Hippocampal formation (tissue), 2 donors: ENCODE data around the gene TMPRSS6.

Source experiments
- DNase-seq, 2 donors: peaks; one replicate each; lab custom pipeline; 2025; lab: John Stamatoyannopoulos, UW

The TMPRSS6 gene

DNA sequence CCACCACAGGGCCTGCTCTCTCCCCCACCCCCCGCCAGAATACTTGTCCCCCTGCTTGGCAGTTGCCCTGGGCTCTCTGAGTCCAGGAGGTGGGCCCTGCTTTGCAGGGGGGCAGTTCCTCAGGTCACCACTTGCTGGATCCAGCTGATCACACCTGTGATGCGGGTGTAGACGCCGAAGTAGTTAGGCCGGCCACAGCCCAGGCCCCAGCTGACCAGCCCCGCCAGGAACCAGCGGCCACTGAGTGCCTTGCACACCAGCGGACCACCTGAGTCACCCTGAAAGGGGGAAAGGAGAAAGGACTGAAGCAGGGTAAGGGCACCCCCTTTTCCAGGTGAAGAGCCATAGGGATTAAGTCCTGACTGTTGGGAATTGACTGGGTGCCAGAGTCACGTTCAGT lies 43.6 kb downstream of the TMPRSS6 start:
- DNase-seq = no peak

DNA sequence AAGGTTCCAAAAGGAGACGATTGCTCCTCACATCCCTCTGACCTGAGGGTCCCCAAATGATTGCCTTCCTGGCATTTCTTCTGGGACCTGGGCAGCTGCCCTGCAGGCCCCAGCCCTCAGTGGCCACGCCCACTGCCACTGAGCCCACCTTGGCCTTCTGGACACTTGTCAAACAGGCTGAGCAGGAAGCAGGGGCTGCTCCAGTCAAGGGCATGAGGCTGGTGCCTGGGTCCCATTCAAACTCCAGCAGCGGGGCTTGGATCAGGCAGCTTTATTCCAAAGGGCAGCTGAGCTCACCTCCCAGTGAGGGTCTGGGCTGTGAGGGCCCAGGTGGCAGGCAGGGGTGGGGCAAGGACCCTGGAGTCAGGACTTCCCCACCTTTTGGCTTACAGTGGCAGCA lies 44.3 kb downstream of the TMPRSS6 start:
- no peak for DNase-seq

DNA sequence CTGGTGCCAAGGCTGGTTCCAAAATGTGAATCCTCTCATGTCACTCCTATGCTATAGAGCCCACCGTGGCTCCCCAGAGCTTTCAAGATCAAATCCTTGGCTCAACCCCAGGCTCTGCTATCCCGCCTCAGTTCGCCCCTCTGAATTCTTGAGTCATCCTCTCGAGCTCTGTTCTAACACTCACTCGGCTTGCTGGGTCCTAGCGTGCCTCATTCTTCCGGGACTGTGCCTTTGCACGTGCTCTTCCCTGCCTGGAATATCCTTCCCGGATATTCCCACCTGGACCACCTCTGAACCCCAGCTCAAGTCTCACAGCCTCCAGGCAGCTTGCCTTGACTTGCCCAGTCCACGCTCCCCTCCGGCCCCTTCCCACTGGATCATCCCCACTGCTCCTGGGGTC lies 45.0 kb downstream of the TMPRSS6 start:
- no peak for DNase-seq

DNA sequence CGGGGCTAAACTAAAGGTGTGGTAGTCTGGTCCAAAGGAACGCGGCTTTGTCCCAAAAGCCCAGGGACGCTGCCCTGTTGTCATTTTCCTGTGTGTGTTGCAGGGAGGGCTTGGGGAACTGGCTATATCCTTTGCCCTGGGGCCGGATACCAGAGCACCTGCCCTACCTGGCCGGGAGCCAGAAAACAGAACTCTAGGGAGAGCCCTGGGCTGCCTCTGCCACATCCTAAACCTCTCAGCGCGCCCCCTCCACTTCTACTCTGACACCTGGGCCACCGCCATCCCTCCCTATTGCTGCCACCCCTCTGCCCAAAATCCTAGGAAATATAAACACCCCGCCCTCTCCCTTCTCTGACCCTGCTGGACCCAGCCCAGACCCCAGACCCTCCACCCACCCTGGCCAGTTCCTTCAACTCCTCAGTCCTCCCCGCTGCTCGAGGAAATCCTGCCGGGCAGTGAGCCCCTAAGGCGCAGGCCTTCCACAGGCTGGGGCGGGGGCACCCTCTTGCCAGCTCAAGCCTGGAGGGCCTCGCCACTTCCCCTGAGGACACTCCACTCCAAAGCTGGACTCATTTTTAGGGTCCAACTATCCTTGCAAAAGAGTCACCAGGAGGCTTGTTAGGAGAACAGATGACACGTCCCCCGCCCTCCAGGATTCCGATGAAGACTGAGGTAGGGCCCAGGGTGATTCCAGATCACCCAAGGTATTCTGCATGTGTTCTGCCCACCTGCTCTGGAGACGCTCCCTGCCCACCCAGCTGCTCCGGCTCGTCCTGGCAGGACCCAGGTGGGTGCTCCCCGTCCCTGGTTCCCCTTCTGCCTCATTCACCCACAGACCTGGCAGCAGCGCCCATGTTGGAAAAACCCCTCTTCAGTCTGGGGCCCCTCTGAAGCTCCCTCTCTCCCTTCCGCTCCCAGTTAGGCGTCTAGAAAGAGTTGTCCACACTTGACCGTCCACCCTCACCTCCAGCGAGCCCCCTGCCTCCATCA lies 45.8 kb downstream of the TMPRSS6 start:
- no peak for DNase-seq

DNA sequence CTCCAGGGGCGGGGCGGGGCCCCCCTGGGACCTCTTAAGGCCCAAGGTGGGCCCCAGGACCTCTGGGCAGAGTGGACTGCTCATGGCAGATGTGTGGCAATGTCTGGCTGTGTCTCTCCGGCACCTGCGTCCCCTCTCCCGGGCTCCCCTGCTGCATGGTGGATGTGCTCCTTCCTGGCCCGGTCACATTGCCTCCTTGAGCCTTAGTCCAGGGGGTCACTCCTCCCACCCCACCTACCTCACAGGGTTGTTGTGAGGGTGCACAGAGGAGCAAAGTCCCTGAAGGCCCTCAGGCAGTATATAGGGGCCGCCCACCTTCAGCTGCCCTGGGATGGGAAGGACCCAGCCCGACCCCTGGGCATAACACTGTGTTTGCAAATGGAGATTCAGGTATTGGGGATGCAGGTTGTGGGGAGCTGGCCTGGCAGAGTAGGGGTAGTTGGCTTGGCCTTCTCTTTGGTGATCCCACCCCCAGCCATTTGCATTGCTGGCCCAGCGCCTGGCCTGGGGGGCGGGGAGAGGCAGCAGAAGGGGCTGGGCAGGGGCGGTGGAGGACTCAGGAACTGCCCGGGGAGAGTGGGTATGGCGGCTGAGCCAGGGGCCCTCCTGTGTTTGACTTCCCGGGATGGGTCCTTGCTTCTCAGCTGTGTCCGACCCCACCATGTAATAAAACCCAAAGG lies 46.7 kb downstream of the TMPRSS6 start:
- no peak for DNase-seq

DNA sequence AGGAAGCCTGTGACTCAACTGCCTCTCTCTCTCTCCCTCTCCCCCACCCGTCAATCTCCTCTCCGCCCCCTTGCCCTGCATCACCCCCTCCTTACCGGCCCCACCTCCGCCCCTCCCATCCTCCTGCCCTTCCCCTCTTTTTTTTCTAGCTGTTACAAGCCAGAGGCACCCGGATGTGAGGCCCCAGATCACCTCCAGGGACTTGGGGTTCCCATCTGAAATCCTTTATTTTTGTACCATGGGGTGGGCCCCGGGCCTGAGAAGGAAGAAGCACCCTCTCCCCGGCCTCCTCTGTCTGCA lies 47.2 kb downstream of the TMPRSS6 start:
- no peak for DNase-seq

DNA sequence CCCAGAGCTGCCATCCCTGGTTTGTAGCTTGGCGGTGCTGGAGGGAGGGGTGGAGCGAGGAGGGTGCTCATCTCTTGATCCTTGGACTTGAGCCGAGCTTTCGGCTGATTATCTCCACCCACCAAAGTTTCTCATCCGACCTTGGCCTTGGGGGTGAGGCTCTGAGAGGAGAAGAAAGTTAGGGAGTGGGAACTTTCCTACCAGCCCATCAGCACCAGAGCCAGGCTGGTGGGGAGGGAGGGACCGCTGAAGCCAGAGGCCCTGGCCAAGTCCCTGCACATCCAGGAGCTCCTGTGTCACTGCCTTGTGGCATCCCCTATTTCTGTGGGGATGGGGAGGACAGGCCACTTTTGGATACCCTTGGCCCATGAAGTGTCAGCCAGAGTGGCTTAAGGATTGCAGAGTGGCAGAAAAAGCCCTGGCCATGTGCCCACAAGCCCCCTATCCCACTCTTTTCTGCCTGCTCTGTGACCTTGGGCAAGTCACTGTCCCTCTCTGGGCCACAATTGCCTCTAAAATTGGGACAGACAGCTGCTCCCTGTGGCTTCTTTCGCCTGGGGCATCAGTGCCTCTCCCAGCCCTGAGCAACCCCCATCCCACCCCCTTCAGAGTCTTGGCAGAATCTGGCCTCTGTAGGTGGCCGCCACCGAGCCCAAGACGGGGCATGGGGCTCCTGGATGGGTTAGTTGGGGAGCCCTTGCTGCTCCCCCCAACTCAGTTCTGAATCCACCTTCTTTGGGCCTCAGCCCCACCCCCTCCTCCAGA lies 47.7 kb downstream of the TMPRSS6 start:
- no peak for DNase-seq

DNA sequence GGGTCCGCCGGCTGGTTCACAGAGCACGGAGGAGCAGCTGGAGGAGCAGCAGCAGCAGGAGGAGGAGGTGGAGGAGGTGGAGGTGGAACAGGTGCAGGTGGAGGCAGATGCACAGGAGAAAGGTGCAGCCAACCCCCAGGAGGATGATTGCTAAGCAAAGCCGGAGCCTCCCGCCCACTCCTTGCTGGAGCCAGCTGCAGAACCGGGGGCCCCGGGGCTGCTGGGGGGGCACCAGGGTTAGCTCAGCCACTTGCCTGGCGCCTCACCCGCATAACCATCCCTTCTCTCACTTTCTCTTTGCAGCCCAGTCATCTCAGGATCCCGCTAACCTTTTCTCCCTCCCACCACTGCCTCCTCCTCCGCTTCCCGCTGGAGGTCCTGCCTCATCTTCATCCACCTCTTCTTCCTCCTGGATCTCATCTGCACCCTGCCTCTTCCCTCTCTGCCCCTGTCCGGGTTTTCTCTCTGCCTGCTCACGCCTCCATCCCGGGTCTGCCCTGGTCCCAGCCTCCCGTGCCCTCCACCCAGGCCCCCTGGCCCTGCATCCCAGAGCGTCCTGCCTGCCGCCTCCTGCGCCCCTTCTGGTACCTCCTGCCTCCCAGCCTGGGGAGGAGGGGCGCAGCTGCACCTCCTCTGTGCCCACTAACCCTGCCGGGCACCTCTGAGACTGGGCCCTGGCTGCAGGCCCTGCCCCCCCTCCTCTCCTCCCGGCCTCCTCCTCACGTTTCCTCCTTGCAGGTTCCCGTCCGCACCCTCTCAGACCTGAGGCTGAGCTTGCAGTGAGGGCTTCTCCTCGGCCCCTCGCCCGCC lies 48.5 kb downstream of the TMPRSS6 start:
- no peak for DNase-seq

DNA sequence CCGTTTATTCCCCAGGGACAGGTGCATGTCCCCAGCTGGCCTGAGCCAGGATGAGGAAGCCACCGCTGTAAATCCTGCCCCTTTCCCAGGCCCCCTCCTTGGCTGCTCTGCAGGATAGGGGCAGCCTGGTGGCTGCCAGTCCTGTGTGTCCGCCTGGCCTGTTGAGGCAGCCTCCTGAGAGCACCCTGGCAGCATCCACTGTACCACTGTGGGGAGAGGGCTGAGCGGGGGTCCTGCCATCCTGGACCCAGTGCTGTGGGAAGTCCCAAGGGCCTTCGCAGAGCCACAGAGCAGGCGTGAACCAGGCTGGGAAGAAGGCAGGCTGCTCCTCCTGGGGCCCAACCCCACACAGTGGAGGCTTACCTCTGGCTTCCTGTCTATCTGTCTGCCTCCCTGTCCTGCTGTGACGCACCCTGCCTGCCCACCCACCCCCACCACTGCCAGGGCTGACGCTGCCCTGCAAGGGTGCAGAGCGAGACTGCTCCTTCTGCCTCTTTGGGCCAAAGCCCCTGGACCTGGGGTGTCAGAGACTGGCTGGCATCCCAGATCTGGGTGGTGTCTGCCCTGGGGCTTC lies 49.5 kb downstream of the TMPRSS6 start:
- DNase-seq = no peak

DNA sequence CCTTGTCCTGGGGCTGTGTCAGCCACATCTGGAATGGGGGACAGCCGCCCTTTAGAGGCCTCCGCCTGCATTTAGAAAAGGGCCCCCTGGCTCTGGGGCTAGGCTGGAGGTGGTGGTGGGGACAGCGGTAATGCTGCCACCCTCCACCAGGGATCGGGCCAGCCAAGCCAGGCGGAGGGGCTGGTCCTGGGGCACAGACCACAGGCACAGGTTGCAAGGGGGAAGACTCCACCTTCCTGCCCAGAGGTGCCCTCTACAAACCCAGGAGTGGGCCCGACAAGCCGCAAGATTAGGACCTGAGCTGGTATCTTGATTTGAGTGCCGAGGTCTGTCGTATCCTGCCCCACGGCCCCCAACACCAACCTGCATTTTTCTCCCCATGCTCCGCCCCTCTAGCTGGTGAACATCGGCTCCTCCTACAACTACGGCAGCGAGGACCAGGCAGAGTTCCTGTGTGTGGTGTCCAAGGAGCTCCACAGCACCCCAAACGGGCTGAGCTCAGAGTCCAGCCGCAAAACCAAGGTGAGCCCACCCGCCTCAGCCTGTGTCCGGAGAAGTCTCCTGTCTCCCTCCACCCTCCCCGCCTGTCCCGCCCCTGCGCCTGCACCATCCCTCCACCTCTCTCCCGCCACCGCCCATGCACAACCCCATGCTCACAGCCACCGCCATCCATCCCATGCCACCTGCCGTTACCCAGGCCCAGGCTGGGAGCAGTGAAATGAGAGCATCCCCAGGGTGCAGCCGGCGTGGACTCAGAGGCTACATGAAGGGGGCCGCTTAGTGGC lies 50.4 kb downstream of the TMPRSS6 start:
- DNase-seq = no peak

DNA sequence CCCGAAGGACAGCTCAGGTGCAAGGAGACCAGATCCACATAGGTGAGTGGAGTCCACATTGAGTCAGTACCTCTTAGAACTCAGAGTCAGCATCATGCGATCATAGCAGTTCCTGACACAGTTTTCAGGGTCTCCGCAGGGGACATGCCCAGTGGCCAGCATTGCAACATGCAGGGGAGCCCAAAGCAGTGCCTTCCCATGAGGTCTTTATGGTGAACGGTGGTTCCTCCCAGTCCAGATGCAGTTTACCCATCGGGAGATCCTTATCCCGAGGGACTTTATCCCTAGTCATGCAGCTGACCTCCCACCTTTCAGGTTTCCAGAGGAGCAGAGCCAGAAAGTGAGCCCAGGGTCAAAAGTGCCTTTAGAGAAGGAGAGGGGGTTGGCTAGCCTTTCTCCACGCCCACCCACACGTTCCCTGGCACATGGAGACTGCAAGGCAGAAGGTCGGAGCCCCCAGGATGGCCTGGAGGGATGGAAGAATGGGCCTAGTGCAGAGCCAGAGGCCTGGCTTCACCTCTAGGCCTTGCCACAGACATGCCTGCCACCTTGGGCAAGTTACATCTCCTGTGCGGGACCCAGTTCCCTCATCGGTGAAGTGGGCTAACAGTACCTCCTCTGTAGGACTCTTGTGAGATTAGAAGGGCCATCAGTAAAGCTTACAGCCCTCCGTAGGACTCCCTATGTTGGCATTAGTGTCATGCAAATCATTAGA lies 51.6 kb downstream of the TMPRSS6 start:
- no peak for DNase-seq

DNA sequence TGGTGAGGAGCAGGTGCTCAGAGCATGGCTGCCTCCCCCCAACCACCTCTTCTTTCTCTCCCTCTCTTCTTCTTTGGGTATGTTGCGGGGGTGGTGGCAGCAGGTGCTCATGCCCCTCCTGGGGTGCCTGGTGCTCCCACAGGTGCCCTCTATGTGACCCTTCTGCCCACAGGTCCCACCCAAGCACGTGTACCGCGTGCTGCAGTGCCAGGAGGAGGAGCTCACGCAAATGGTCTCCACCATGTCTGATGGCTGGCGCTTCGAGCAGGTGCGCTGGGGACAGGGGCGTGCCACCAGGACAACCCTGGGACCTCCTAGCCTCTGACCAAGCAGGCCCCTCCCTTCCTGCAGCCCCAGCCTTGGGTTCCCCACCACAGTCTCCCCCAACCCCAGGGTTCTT lies 52.3 kb downstream of the TMPRSS6 start:
- DNase-seq = no peak

DNA sequence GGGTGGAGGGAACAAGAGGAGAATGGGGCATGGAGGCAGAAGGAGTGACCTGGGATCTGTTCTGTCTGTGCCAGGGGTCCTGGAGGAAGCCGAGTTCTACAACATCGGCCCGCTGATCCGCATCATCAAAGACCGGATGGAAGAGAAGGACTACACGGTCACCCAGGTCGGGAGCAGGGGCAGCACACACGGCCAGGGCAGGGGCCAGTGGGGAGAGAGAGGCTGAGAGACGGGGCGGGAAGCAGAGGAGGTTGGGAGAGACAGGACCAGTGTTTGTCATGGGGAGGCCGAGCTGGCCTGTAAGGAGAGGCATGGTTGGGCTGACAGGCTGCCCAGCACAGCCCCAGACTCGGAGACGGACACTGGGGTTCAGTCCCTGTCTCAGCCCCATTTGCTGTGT lies 53.3 kb downstream of the TMPRSS6 start:
- DNase-seq = no peak

DNA sequence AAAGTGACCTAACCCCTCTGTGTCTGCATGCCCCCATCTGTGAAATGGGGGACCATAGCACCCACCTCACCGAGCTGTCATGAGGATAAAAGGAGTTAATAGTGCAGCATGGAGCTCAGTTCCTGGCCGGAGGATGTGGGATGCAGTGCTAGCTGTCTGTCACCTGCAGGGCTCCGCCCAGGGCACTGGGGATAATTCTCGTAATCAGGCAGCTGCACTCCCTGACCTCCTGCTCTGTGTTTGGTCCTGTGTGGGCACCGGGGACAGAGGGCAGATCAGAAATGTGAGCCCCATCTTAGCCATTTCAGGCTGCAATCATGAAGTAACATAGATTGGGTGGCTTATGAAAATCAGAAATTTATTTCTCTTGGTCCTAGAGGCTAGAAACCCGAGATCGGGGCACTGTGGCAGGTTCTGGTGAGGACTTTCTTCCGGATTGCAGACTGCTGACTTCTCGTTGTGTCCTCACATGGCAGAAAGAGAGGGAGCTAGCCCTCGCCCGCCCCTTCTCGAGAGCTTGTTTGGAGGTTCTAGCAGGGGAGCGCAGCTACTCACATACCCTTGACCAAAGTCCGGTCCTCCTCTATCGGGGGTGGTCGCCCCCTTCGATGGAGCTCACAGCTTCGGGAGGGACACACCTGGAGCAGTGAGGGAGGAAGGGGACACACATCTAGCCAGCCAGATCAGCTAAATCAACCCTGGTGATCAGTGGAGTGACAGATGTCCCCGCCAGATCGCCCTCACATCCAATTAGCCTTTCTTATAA lies 54.7 kb downstream of the TMPRSS6 start:
- DNase-seq = no peak

DNA sequence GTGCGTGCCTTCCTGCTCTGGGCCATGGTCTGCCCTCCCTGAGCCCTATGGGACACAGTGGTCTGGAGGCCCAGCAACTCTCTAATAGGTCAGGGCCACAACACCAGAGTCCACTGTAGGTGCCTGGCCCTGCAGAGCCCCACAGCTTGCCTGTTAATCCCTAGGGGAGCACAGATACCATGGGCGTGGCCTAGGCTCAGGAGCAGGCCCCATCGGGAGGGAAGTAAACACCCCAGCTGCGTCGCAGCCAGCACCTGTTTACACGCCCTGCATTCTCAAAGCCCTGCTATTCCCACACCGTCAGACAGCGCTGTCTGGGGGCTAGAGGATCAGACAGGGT lies 55.5 kb downstream of the TMPRSS6 start:
- no peak for DNase-seq

DNA sequence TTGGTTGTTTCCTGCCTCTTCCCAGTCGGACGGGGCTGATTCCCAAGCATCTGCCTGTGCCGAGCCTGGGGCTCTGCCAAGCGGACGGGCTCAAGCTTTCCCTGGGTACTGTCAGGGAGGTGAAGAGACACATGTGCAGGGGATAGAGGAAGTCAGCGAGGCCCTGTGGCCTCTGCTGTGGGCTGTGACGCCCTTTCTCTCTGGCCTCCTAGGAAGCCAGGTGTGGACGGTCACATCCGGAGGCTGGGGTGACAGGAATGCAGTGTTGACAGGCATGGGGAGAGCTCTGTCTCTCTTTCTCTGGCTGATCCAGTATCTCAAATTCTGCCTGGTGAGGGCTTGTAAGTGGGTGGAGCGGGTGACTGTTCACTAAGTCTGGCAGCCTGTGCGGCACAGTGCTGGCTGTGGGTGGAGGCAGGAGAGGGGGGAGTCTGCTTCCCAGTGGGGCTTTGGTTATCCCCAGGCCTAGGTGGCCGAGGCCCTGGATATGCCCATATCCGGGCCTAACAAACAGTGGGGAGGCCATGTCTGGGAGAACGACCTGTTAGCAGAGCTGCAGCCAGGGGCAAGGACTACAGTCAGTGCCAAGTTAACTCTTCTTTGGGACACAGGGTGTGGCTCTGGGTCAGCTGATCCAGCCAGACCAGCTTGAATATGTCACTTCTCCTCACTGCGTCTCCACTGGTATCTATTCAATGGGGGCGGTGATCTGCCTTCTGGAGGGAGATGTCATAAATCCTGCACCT lies 56.0 kb downstream of the TMPRSS6 start:
- DNase-seq = no peak

DNA sequence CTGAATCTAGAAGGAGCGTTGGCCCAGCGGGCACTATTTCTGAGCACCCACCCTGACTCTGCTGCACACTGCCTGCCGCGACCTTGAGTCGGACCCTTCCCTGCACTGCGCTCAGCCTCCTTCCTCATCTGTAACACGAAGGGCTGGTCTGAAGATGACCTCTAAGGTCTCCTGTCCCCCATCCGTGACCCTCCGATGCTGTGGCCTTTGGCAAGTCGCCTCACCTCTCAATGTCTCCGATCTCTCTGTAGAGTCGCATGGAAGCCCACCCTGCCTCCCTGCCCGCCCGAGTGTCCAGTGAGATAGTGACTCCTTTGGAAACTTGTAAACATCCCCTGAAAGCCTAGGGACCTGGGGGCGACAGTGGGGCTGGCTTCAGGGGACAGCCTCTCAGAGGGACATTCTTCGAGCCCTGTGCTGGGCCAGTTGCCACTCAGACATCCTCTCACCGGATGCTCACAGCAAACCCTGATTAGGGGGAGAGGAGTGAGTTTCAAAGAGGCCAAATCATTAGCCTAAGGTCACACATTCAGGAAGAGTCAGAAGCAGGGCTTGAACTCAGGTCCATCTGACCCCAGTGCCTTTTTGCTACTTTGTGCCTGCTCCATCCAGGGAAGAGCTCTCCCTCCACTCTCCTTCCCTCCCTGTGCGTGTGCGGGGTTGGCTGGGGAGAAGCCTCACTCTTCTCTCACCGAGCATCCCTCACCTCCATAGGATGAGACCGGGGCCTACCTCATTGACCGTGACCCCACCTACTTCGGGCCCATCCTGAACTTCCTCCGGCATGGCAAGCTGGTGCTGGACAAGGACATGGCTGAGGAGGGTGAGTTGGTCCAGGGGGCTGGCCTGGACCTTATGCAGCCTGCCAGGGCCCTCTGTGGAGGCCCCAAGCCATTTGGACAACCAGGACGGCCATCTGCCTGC lies 56.9 kb downstream of the TMPRSS6 start:
- DNase-seq = no peak
